WERI-Rb-1 (cell line): ENCODE results near the gene NDUFAF8.
"Not testable (repeated sequence)": the region's sequence is repeated elsewhere in the genome, so short reads cannot be mapped to it uniquely, and the experiment has no call there.

Experiments
- DNase-seq: peaks from one replicate; pipeline ENCODE4 v3.0.0-alpha.2; 2020
- H3K27ac ChIP-seq: fragments of 250-450 bp; sonication (Bioruptor Pico); 2 replicates; pipeline ENCODE4 v1.5.1; 2020; ENCODE audit warnings: mild to moderate bottlenecking, moderate library complexity
- H3K27me3 ChIP-seq: fragments of 250-450 bp; sonication (Bioruptor Pico); 2 replicates; pipeline ENCODE4 v1.5.1; 2021; ENCODE audit warnings: mild to moderate bottlenecking, low read depth, moderate library complexity; ENCODE audit not compliant: insufficient read depth, severe bottlenecking
- H3K36me3 ChIP-seq: fragments of 250-450 bp; sonication (Bioruptor Pico); 2 replicates; pipeline ENCODE4 v1.5.1; 2020; ENCODE audit warnings: mild to moderate bottlenecking, moderate library complexity
- H3K4me3 ChIP-seq: 2 replicates; pipeline ENCODE4 v1.5.1; 2011; ENCODE audit warnings: low read depth, mild to moderate bottlenecking, control low read depth, low read length
- H3K9me3 ChIP-seq: fragments of 250-450 bp; sonication (Bioruptor Pico); 2 replicates; pipeline ENCODE4 v1.5.1; 2021; ENCODE audit warnings: mild to moderate bottlenecking, moderate library complexity; ENCODE audit not compliant: severe bottlenecking
- TF ChIP-seq, protein P1 (sequence below): IDR thresholded peaks from 2 replicates; pipeline ENCODE4 v1.5.1; 2011; ENCODE audit warnings: low read depth, mild to moderate bottlenecking, control low read depth, inconsistent platforms, low read length

NDUFAF8 gene

DNA sequence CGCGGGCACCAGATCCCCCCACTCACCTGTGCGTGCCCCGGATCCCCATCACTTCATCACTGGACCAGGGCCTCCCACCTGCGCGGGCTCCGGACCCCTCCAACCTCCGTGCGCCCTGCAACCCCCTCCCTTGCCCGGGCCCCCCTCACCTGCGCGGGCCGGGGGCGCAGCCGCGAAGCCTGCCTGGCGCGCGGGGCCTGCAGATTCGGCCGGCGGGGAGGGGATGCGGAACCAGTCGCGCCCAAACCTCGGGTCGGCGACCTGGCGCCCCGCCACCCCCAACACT is 16.6 kb upstream of the NDUFAF8 start:
- no peaks in the 10 kb centered on the region for H3K27me3 ChIP-seq
- H3K4me3 ChIP-seq = peak overlapping the region; percentile 94
- TF ChIP-seq, protein P1, sequence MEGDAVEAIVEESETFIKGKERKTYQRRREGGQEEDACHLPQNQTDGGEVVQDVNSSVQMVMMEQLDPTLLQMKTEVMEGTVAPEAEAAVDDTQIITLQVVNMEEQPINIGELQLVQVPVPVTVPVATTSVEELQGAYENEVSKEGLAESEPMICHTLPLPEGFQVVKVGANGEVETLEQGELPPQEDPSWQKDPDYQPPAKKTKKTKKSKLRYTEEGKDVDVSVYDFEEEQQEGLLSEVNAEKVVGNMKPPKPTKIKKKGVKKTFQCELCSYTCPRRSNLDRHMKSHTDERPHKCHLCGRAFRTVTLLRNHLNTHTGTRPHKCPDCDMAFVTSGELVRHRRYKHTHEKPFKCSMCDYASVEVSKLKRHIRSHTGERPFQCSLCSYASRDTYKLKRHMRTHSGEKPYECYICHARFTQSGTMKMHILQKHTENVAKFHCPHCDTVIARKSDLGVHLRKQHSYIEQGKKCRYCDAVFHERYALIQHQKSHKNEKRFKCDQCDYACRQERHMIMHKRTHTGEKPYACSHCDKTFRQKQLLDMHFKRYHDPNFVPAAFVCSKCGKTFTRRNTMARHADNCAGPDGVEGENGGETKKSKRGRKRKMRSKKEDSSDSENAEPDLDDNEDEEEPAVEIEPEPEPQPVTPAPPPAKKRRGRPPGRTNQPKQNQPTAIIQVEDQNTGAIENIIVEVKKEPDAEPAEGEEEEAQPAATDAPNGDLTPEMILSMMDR = no peak
- no peak for DNase-seq
- peak overlapping the region; percentile 76 for H3K27ac ChIP-seq
- peaks cover 5% of the 10 kb centered on the region for H3K9me3 ChIP-seq
- peaks cover 38% of the 10 kb centered on the region for H3K36me3 ChIP-seq

DNA sequence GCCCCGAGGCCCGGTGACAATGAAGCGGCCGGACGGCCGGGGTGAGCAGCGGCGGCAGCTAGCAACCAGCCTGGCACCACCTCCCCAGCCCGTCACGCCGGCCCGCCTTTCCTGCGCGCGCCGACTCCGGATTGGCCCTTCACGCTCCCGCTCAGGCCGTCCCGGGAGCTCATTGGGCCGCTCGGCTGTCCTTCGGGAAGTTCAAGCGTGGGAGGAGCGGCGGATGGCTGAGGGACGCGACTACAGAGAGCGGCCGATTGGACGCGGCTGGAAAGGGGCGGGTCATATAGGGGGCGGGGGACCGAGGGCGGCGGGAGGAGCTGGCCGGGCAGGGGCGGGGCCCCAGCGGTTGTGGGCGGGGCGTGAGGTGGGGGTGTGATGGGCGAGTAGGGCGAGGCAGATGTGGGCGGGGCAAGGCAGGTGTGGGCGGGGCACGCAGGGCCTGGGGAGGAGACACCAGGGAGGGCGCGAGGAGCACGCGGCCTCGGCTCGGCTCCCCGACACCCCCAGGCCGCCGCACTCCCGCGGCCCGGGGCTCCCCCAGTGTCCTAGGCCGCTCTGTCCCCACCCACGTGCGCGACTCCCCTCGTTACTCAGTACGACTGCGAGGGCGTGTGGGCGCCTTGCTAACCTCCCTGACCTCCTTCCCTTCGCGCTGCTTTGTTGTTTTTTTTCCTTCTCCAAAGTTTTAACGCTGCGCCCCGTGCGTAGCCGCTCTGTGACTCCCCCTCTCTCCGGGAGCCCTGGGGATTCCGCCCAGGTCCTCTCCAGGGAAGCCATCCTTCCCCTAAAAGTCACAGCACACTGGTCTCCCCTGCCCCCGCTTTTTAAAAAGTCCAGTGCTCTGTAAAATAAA is 16.0 kb upstream of the NDUFAF8 start, which contains the start of gene CEP131:
Gene CEP131 (minus strand): TSS at position 60 of the 856 bp plus-strand sequence. CDS start 2,909 bp downstream, outside the sequence.
- Histone ChIP-seq H3K36me3 (peaks cover 32% of the 10 kb centered on the region), H3K27me3 (no peaks in the 10 kb centered on the region), H3K9me3 (peaks cover 5% of the 10 kb centered on the region), H3K27ac (peak within 1 kb of the TSS; percentile 76), H3K4me3 (peak within 1 kb of the TSS; percentile 94)
- TF ChIP-seq, protein P1 = no peak
- peak; percentile 100 for DNase-seq

DNA sequence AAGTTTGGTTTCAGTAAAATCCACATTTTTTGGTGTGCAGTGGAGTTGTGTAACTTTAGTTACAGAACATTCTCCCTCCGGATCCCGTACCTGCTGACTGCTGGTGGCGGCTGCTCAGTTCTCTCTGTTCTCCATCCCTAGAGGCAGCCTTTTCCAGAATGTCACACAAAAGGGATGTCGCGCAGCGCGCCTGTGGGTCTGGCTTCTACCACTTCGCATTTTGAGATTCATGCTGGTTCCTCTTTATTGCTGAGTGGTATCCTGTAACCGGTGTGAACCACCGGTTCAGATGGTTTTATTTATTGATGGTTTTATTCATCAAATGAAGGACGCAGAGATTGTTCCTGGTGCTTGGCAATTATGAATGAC is 15.4 kb upstream of the NDUFAF8 start:
- Histone ChIP-seq H3K9me3 (peaks cover 5% of the 10 kb centered on the region), H3K27me3 (no peaks in the 10 kb centered on the region), H3K4me3 (no peak overlapping the region), H3K36me3 (peaks cover 28% of the 10 kb centered on the region), H3K27ac (no peak overlapping the region)
- no peak for DNase-seq
- TF ChIP-seq, protein P1 = no peak

DNA sequence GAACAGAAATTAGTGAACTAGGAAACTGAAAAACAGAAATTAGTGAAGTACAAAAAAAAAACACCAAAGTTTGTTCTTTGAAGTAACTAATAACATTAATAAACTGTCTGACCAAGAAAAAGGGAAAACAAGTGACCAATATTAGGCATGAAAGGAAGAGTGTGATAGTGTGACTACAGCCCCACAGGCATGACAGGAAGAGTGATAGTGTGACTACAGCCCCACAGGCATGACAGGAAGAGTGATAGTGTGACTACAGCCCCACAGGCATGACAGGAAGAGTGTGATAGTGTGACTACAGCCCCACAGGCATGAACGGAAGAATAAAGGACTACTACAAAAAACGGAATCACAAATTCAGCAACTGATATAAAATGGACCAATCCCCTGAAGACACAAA is 11.5 kb upstream of the NDUFAF8 start:
- H3K27ac ChIP-seq = not testable (repeated sequence)
- peaks cover 26% of the 10 kb centered on the region for H3K36me3 ChIP-seq

DNA sequence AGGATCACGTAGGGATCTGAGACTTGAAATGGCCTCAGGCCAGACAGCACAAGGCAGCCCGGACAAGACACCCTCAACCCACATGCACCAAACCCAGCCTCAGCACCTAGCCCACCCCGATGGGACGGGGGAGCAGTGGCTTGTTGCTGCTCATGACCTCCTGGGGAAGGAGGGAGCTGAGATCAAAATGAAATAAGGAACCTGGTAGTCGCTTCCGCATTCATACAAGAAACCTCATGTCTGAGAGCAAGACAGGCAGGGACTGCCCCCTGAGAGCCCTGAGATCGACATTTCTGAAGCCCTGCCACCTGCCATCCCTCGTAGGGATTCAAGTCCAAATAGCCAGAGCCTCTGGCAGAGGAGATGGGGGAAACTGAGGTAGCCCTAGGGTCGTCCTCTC is 10.7 kb upstream of the NDUFAF8 start:
- Histone ChIP-seq H3K27me3 (no peaks in the 10 kb centered on the region), H3K27ac (no peak overlapping the region), H3K9me3 (peaks cover 3% of the 10 kb centered on the region), H3K4me3 (no peak overlapping the region), H3K36me3 (peaks cover 34% of the 10 kb centered on the region)
- TF ChIP-seq, protein P1 = no peak
- DNase-seq = no peak

More for the DNA sequence above, 11.5 kb upstream of the NDUFAF8 start:
- not testable (repeated sequence) for H3K9me3 ChIP-seq, H3K4me3 ChIP-seq, H3K27me3 ChIP-seq, DNase-seq

DNA sequence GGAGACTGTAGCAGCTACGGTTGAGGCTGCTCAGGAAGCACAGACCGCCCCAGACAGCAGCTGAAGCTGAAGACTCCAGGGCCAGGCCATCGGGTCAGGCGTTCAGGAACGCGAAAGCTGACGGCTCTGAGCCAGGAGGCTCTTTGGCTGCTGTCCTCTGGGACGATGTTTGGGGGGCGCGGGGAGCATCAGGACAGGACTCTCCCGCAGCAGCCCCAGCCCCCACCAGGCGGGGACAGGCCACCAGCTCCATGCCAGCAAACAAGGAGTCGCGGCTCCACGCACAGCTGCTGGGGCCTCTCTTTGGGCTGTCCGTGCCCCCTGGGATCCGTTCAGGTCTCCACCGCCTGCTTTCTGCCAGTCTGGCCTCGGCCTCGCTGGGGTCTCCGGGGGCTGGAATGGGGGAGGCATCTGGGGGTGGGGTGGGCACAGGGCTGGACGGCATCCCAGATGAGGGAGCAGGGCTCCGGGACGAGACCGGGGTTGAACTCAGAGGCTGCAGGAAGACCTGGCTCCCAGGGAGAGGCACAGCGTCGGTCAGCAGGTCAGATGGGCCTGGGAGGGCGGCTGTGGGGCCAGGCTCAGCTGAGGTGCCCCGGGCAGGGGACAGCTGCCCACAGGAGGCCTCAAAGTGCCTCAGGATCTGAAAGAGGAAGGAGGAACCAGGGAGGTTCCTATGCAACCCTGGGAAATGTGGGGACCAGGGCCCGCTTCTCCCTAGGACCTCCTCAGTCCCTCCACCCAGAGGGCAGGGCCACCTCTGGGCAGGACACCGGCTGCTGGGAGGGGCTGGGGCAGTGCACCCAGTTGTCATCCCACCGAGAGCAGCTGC is 10.1 kb upstream of the NDUFAF8 start:
- H3K36me3 ChIP-seq = peaks cover 36% of the 10 kb centered on the region
- H3K27ac ChIP-seq = no peak overlapping the region
- H3K9me3 ChIP-seq = peaks cover 2% of the 10 kb centered on the region
- TF ChIP-seq, protein P1 = no peak
- no peak overlapping the region for H3K4me3 ChIP-seq
- no peaks in the 10 kb centered on the region for H3K27me3 ChIP-seq
- no peak for DNase-seq
